Neural cell (in vitro differentiated cells): ENCODE measurements around the gene ITGB7. TPM values are rescaled to one million over a fixed set of nuclear protein-coding genes. Genes with fewer than 3 reads are reported as not detected.

Experiments
- H2AFZ ChIP-seq: fragments of 200-600, 300-800 bp; sonication (generic), shearing (Covaris generic); 2 replicates; pipeline ENCODE4 v1.6.0; 2014; ENCODE audit warnings: low read depth, mild to moderate bottlenecking, antibody characterized with exemption, low read length, moderate library complexity
- H3F3A ChIP-seq: fragments of 200-600 bp; shearing (Covaris generic); 2 replicates; pipeline ENCODE4 v1.6.1; 2016; ENCODE audit warnings: mild to moderate bottlenecking, moderate library complexity, mixed read lengths, antibody characterized with exemption, low read length; ENCODE audit not compliant: insufficient read depth, poor library complexity, severe bottlenecking
- H3K27ac ChIP-seq: fragments of 200-600, 300-800 bp; sonication (generic), shearing (Covaris generic); 2 replicates; pipeline ENCODE4 v1.5.1; 2014; ENCODE audit warnings: mild to moderate bottlenecking, low read length, moderate library complexity
- H3K27me3 ChIP-seq: fragments of 300-800, 200-600 bp; sonication (generic), shearing (Covaris generic); 2 replicates; pipeline ENCODE4 v1.6.0; 2014; ENCODE audit warnings: mild to moderate bottlenecking, low read depth, low read length, moderate library complexity; ENCODE audit not compliant: insufficient read depth
- H3K36me3 ChIP-seq: fragments of 300-800, 200-600 bp; sonication (generic), shearing (Covaris generic); 2 replicates; pipeline ENCODE4 v1.5.1; 2014; ENCODE audit warnings: mild to moderate bottlenecking, antibody characterized with exemption, low read length, moderate library complexity; ENCODE audit not compliant: insufficient read depth
- H3K4me2 ChIP-seq: fragments of 300-800, 200-600 bp; sonication (generic), shearing (Covaris generic); 2 replicates; pipeline ENCODE4 v1.6.0; 2014; ENCODE audit warnings: mild to moderate bottlenecking, low read length
- H3K4me3 ChIP-seq: fragments of 300-800, 200-600 bp; sonication (generic), shearing (Covaris generic); 2 replicates; pipeline ENCODE4 v1.5.1; 2014; ENCODE audit warnings: mild to moderate bottlenecking, low read length, moderate library complexity
- H3K79me2 ChIP-seq: fragments of 200-600 bp; shearing (Covaris generic); replicated peaks from 2 replicates; pipeline ENCODE4 v1.6.0; 2014; ENCODE audit warnings: mild to moderate bottlenecking, low read length, moderate library complexity; ENCODE audit not compliant: insufficient read depth
- H3K9ac ChIP-seq: fragments of 300-800, 200-600 bp; sonication (generic), shearing (Covaris generic); 2 replicates; pipeline ENCODE4 v1.6.1; 2016; ENCODE audit warnings: mild to moderate bottlenecking, low read length, mixed read lengths
- H3K9me2 ChIP-seq: fragments of 200-600 bp; shearing (Covaris generic); 2 replicates; pipeline ENCODE4 v1.6.1; 2016; ENCODE audit warnings: mild to moderate bottlenecking, low read length, mixed read lengths; ENCODE audit not compliant: insufficient read depth
- H3K9me3 ChIP-seq: fragments of 200-600, 300-800 bp; sonication (generic), shearing (Covaris generic); 2 replicates; pipeline ENCODE4 v1.6.1; 2016; ENCODE audit warnings: mild to moderate bottlenecking, mixed run types, low read length, moderate library complexity, mixed read lengths
- H4K20me1 ChIP-seq: fragments of 200-600 bp; shearing (Covaris generic); 2 replicates; pipeline ENCODE4 v1.6.1; 2016; ENCODE audit warnings: mild to moderate bottlenecking, mixed run types; ENCODE audit not compliant: insufficient read depth
- CTCF ChIP-seq: fragments of 450-650 bp; IDR thresholded peaks from 2 replicates; pipeline ENCODE4 v1.5.1; 2014; ENCODE audit warnings: antibody characterized with exemption, mild to moderate bottlenecking, moderate library complexity; ENCODE audit not compliant: poor library complexity, severe bottlenecking
- EP300 ChIP-seq: fragments of 450-650 bp; conservative IDR thresholded peaks from 2 replicates; pipeline ENCODE4 v1.6.1; 2014; ENCODE audit warnings: antibody characterized with exemption, mild to moderate bottlenecking, moderate library complexity; ENCODE audit not compliant: poor library complexity, severe bottlenecking
- EZH2 ChIP-seq: fragments of 200-600, 300-800 bp; shearing (Covaris generic), sonication (generic); IDR thresholded peaks from 2 replicates; pipeline ENCODE4 v1.6.1; 2014; ENCODE audit warnings: antibody characterized with exemption, low read length, borderline replicate concordance, mild to moderate bottlenecking; ENCODE audit not compliant: insufficient read depth, poor library complexity, severe bottlenecking
- MXI1 ChIP-seq: fragments of 450-650 bp; conservative IDR thresholded peaks from 2 replicates; pipeline ENCODE4 v1.6.1; 2014; ENCODE audit warnings: antibody characterized with exemption, mild to moderate bottlenecking; ENCODE audit not compliant: poor library complexity, severe bottlenecking
- POLR2AphosphoS5 ChIP-seq: IDR thresholded peaks from 2 replicates; pipeline ENCODE4 v1.6.1; 2012
- RAD21 ChIP-seq: fragments of 450-650 bp; conservative IDR thresholded peaks from 2 replicates; pipeline ENCODE4 v1.6.1; 2014; ENCODE audit warnings: antibody characterized with exemption, mild to moderate bottlenecking, moderate library complexity
- SMC3 ChIP-seq: fragments of 450-650 bp; conservative IDR thresholded peaks from 2 replicates; pipeline ENCODE4 v1.6.1; 2014; ENCODE audit warnings: antibody characterized with exemption, mild to moderate bottlenecking, moderate library complexity; ENCODE audit not compliant: poor library complexity
- TAF1 ChIP-seq: IDR thresholded peaks from 2 replicates; pipeline ENCODE4 v1.6.1; 2012; ENCODE audit warnings: low read depth
- polyA plus RNA-seq: library from polyadenylated mRNA; depleted of rRNA; stranded (reverse); fragments of >200 nt; gene quantifications from 2 replicates; pipeline ENCODE4 v1.2.3, GENCODE V29; 2014
- TF ChIP-seq, protein P1 (sequence below): IDR thresholded peaks from 2 replicates; pipeline ENCODE4 v1.6.1; 2012; ENCODE audit warnings: borderline replicate concordance

The ITGB7 gene
- polyA plus RNA-seq, 1 donor from 2014 or later: not detected

DNA sequence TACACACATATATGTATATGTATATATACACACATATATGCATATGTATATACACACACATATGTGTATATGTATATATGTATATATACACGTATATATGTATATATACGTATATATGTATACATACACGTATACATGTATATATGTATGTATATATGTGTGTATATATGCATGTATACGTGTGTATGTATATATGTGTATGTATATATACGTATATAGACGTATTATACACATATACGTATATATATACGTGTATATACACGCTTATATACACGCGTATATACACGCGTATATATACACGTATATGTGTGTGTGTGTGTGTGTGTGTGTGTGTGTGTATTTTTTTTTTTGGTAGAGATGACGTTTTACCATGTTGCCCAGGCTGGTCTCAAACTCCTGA lies 59.4 kb downstream of the ITGB7 start:
- H3K9me2 ChIP-seq: no peaks in the 10 kb centered on the region
- TF ChIP-seq RAD21 (no peak), CTCF (no peak), POLR2AphosphoS5 (no peak), SMC3 (no peak), TAF1 (no peak), EP300 (no peak), MXI1 (no peak), EZH2 (no peak)
- TF ChIP-seq, protein P1, sequence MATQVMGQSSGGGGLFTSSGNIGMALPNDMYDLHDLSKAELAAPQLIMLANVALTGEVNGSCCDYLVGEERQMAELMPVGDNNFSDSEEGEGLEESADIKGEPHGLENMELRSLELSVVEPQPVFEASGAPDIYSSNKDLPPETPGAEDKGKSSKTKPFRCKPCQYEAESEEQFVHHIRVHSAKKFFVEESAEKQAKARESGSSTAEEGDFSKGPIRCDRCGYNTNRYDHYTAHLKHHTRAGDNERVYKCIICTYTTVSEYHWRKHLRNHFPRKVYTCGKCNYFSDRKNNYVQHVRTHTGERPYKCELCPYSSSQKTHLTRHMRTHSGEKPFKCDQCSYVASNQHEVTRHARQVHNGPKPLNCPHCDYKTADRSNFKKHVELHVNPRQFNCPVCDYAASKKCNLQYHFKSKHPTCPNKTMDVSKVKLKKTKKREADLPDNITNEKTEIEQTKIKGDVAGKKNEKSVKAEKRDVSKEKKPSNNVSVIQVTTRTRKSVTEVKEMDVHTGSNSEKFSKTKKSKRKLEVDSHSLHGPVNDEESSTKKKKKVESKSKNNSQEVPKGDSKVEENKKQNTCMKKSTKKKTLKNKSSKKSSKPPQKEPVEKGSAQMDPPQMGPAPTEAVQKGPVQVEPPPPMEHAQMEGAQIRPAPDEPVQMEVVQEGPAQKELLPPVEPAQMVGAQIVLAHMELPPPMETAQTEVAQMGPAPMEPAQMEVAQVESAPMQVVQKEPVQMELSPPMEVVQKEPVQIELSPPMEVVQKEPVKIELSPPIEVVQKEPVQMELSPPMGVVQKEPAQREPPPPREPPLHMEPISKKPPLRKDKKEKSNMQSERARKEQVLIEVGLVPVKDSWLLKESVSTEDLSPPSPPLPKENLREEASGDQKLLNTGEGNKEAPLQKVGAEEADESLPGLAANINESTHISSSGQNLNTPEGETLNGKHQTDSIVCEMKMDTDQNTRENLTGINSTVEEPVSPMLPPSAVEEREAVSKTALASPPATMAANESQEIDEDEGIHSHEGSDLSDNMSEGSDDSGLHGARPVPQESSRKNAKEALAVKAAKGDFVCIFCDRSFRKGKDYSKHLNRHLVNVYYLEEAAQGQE: no peak
- H3K9me3 ChIP-seq: no peaks in the 10 kb centered on the region
- no peaks in the 10 kb centered on the region for H4K20me1 ChIP-seq
- no peaks in the 10 kb centered on the region for H3K79me2 ChIP-seq
- H3K4me3 ChIP-seq: no peak overlapping the region
- no peaks in the 10 kb centered on the region for H3K36me3 ChIP-seq
- no peak overlapping the region for H3K4me2 ChIP-seq
- H3K27me3 ChIP-seq: no peaks in the 10 kb centered on the region
- H3F3A ChIP-seq: no peaks in the 10 kb centered on the region
- no peak overlapping the region for H3K27ac ChIP-seq
- no peak overlapping the region for H3K9ac ChIP-seq
- no peak overlapping the region for H2AFZ ChIP-seq

GRCh38 chr12:53147181-53147580 lies 59.9 kb downstream of the ITGB7 start:
- Histone ChIP-seq H3K4me3 (no peak overlapping the region), H4K20me1 (no peaks in the 10 kb centered on the region), H3K27ac (no peak overlapping the region), H2AFZ (no peak overlapping the region), H3K9ac (no peak overlapping the region), H3K9me2 (no peaks in the 10 kb centered on the region), H3K9me3 (no peaks in the 10 kb centered on the region), H3K27me3 (no peaks in the 10 kb centered on the region), H3F3A (no peaks in the 10 kb centered on the region), H3K79me2 (no peaks in the 10 kb centered on the region), H3K36me3 (no peaks in the 10 kb centered on the region), H3K4me2 (no peak overlapping the region)
- TF ChIP-seq POLR2AphosphoS5 (no peak), SMC3 (no peak), MXI1 (no peak), EP300 (no peak), RAD21 (no peak), TAF1 (no peak), EZH2 (no peak), CTCF (no peak)
- TF ChIP-seq, protein P1: no peak
